K562 (cell line): ENCODE data around the gene ZNF775. TPM values are rescaled to one million over a fixed set of nuclear protein-coding genes. Genes with fewer than 3 reads are reported as not detected.

Experiments used
- ARID2 ChIP-seq: fragments of 450-650 bp; IDR thresholded peaks from 2 replicates; pipeline ENCODE4 v1.6.1; 2017; ENCODE audit warnings: antibody characterized with exemption, mild to moderate bottlenecking
- ELF2 ChIP-seq: fragments of 250-450 bp; sonication (Bioruptor Pico); IDR thresholded peaks from 2 replicates; pipeline ENCODE4 v1.5.0; 2021; ENCODE audit warnings: mild to moderate bottlenecking
- ELK1 ChIP-seq: sonication (generic); formaldehyde crosslinking; IDR thresholded peaks from 2 replicates; pipeline ENCODE4 v1.8.1; 2022; ENCODE audit warnings: missing genetic modification reagents
- ESRRB ChIP-seq: fragments of 250-450 bp; sonication (Bioruptor Pico); IDR thresholded peaks from 2 replicates; pipeline ENCODE4 v1.5.0; 2020; ENCODE audit warnings: mild to moderate bottlenecking, moderate library complexity, borderline replicate concordance
- FUS ChIP-seq: fragments of 200-400 bp; formaldehyde crosslinking; optimal IDR thresholded peaks from 2 replicates; pipeline ENCODE3; 2017; ENCODE audit warnings: low read depth, low read length
- IFI16 ChIP-seq: fragments of 250-450 bp; sonication (Bioruptor Pico); IDR thresholded peaks from 2 replicates; pipeline ENCODE4 v2.1.2; 2022; ENCODE audit warnings: mild to moderate bottlenecking, inconsistent platforms
- JUNB ChIP-seq: fragments of 450-650 bp; formaldehyde crosslinking; conservative IDR thresholded peaks from 2 replicates; pipeline ENCODE4 v1.4.0; 2020; ENCODE audit warnings: mild to moderate bottlenecking
- MCM5 ChIP-seq: fragments of 450-650 bp; IDR thresholded peaks from 2 replicates; pipeline ENCODE4 v1.6.1; 2016; ENCODE audit warnings: low read depth
- MEF2D ChIP-seq: conservative IDR thresholded peaks from 2 replicates; pipeline ENCODE4 v1.6.1; 2016; ENCODE audit warnings: low read depth, missing genetic modification characterization, missing compliant biosample characterization
- MTA2 ChIP-seq: fragments of 450-650 bp; IDR thresholded peaks from 2 replicates; pipeline ENCODE4 v1.6.1; 2016; ENCODE audit warnings: low read depth
- NFRKB ChIP-seq: fragments of 450-650 bp; IDR thresholded peaks from 2 replicates; pipeline ENCODE4 v1.6.1; 2016; ENCODE audit warnings: low read depth
- NFXL1 ChIP-seq: fragments of 450-650 bp; formaldehyde crosslinking; IDR thresholded peaks from 2 replicates; pipeline ENCODE4 v1.4.0; 2021; ENCODE audit warnings: mild to moderate bottlenecking
- POLR3A ChIP-seq: IDR thresholded peaks from 2 replicates; pipeline ENCODE4 v1.6.1; 2011; ENCODE audit warnings: borderline replicate concordance, mild to moderate bottlenecking, moderate library complexity; ENCODE audit not compliant: insufficient read length, insufficient read depth; ENCODE audit errors: extremely low read depth
- PRMT5 ChIP-seq: sonication (generic); formaldehyde crosslinking; IDR thresholded peaks from 2 replicates; pipeline ENCODE4 v1.5.0; 2020; ENCODE audit warnings: missing genetic modification reagents
- RREB1 ChIP-seq: fragments of 250-450 bp; sonication (Bioruptor Pico); IDR thresholded peaks from 2 replicates; pipeline ENCODE4 v1.4.0; 2020
- SAP30 ChIP-seq: fragments of 200-600 bp; sonication (generic); IDR thresholded peaks from 2 replicates; pipeline ENCODE4 v1.6.1; 2012; ENCODE audit warnings: borderline replicate concordance, low read depth, mild to moderate bottlenecking, moderate library complexity, low read length, control low read depth, inconsistent platforms; ENCODE audit not compliant: insufficient read depth, poor library complexity, severe bottlenecking
- SP1 ChIP-seq: sonication (generic); formaldehyde crosslinking; IDR thresholded peaks from 2 replicates; pipeline ENCODE4 v1.8.1; 2022; ENCODE audit warnings: mild to moderate bottlenecking, missing genetic modification reagents
- ZNF253 ChIP-seq: fragments of 250-450 bp; sonication (Bioruptor Pico); conservative IDR thresholded peaks from 2 replicates; pipeline ENCODE4 v1.6.1; 2021; ENCODE audit warnings: mild to moderate bottlenecking
- ZNF551 ChIP-seq: fragments of 250-450 bp; sonication (Bioruptor Pico); IDR thresholded peaks from 2 replicates; pipeline ENCODE4 v1.5.0; 2021; ENCODE audit warnings: mild to moderate bottlenecking, moderate library complexity
- ZNF583 ChIP-seq: fragments of 250-450 bp; sonication (Bioruptor Pico); IDR thresholded peaks from 2 replicates; pipeline ENCODE4 v1.4.0; 2020
- polyA plus RNA-seq, 8 experiments: library from polyadenylated mRNA; depleted of rRNA in 4 of 8; stranded (reverse) in 5 of 8; unstranded in 3 of 8; fragments of >200 nt; fragmentation: Nextera tagmentation in 2 of 8; fragmentation: Illumina TruSeq in 1 of 8; extraction: Ambion mirVana in 2 of 8; extraction: Trizol in 1 of 8; gene quantifications; 2 replicates each; pipeline versions ENCODE4 v1.2.1 to v1.2.3, GENCODE V29; 2011 to 2014; ENCODE audit warnings: inconsistent platforms in 1 of 8, missing spikeins in 1 of 8
- total RNA-seq, 7 experiments: library from RNA; depleted of rRNA in 6 of 7; stranded (reverse); fragments of >200 nt in 6 of 7; fragmentation: Illumina TruSeq in 2 of 7; extraction: Trizol in 2 of 7; gene quantifications; 2 replicates each; pipeline versions ENCODE4 v1.2.1 to v1.2.3, GENCODE V29; 2011 to 2021; ENCODE audit warnings: low replicate concordance in 1 of 7
- TF ChIP-seq, protein P1 (sequence below): IDR thresholded peaks from 3 replicates; pipeline ENCODE4 v1.6.1; 2011; ENCODE audit warnings: borderline replicate concordance, mild to moderate bottlenecking; ENCODE audit not compliant: insufficient read length, insufficient read depth

Gene ZNF775
- total and polyA plus RNA-seq, 9 of the 15 experiments (the other 6 are each of a cell fraction or from before 2014, with no cell fraction given), result 0.04 to 18.7 (median 4.9) TPM

GRCh38 chr7:150368096-150368883 lies 10.8 kb upstream of the ZNF775 start, which contains the start of gene REPIN1 (continued):
- TF ChIP-seq RREB1 (CRISPR knock-in tag) (no peak; the same call in 1 of the 2 replicates), ELF2 (CRISPR knock-in tag) (peak; percentile 68), SP1 (CRISPR knock-in tag) (peak; percentile 76), ZNF253 (CRISPR knock-in tag) (peak; percentile 69; the same call in 1 of the 2 replicates), IFI16 (CRISPR knock-in tag) (no peak), ESRRB (CRISPR knock-in tag) (no peak), ZNF583 (no peak; the same call in none of the 2 replicates), NFXL1 (CRISPR knock-in tag) (no peak), POLR3A (no peak), MCM5 (no peak), JUNB (CRISPR knock-in tag) (no peak), ELK1 (no peak), SAP30 (peak; percentile 28), NFRKB (peak; percentile 86; the same call in 1 of the 2 replicates), PRMT5 (CRISPR knock-in tag) (0 out of 2 replicates have a peak, but pooled peaks have one; percentile 34), FUS (peak; percentile 71), MEF2D (tag) (no peak; the same call in 1 of the 2 replicates), ZNF551 (CRISPR knock-in tag) (no peak), ARID2 (no peak), MTA2 (no peak; the same call in 1 of the 2 replicates)
- TF ChIP-seq, protein P1, sequence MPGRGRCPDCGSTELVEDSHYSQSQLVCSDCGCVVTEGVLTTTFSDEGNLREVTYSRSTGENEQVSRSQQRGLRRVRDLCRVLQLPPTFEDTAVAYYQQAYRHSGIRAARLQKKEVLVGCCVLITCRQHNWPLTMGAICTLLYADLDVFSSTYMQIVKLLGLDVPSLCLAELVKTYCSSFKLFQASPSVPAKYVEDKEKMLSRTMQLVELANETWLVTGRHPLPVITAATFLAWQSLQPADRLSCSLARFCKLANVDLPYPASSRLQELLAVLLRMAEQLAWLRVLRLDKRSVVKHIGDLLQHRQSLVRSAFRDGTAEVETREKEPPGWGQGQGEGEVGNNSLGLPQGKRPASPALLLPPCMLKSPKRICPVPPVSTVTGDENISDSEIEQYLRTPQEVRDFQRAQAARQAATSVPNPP, result no peak
